Neural cell (in vitro differentiated cells): ENCODE data around the gene LSMEM2. TPM values are rescaled to one million over a fixed set of nuclear protein-coding genes. Genes with fewer than 3 reads are reported as not detected.
A peak's percentile ranks its signal among the peaks of the same experiment; 100 is the strongest.

Source experiments
- H2AFZ ChIP-seq: fragments of 200-600, 300-800 bp; sonication (generic), shearing (Covaris generic); 2 replicates; pipeline ENCODE4 v1.6.0; 2014; ENCODE audit warnings: low read depth, mild to moderate bottlenecking, antibody characterized with exemption, low read length, moderate library complexity
- H3F3A ChIP-seq: fragments of 200-600 bp; shearing (Covaris generic); 2 replicates; pipeline ENCODE4 v1.6.1; 2016; ENCODE audit warnings: mild to moderate bottlenecking, moderate library complexity, mixed read lengths, antibody characterized with exemption, low read length; ENCODE audit not compliant: insufficient read depth, poor library complexity, severe bottlenecking
- H3K27ac ChIP-seq: fragments of 200-600, 300-800 bp; sonication (generic), shearing (Covaris generic); 2 replicates; pipeline ENCODE4 v1.5.1; 2014; ENCODE audit warnings: mild to moderate bottlenecking, low read length, moderate library complexity
- H3K27me3 ChIP-seq: fragments of 300-800, 200-600 bp; sonication (generic), shearing (Covaris generic); 2 replicates; pipeline ENCODE4 v1.6.0; 2014; ENCODE audit warnings: mild to moderate bottlenecking, low read depth, low read length, moderate library complexity; ENCODE audit not compliant: insufficient read depth
- H3K36me3 ChIP-seq: fragments of 300-800, 200-600 bp; sonication (generic), shearing (Covaris generic); 2 replicates; pipeline ENCODE4 v1.5.1; 2014; ENCODE audit warnings: mild to moderate bottlenecking, antibody characterized with exemption, low read length, moderate library complexity; ENCODE audit not compliant: insufficient read depth
- H3K4me2 ChIP-seq: fragments of 300-800, 200-600 bp; sonication (generic), shearing (Covaris generic); 2 replicates; pipeline ENCODE4 v1.6.0; 2014; ENCODE audit warnings: mild to moderate bottlenecking, low read length
- H3K4me3 ChIP-seq: fragments of 300-800, 200-600 bp; sonication (generic), shearing (Covaris generic); 2 replicates; pipeline ENCODE4 v1.5.1; 2014; ENCODE audit warnings: mild to moderate bottlenecking, low read length, moderate library complexity
- H3K79me2 ChIP-seq: fragments of 200-600 bp; shearing (Covaris generic); replicated peaks from 2 replicates; pipeline ENCODE4 v1.6.0; 2014; ENCODE audit warnings: mild to moderate bottlenecking, low read length, moderate library complexity; ENCODE audit not compliant: insufficient read depth
- H3K9ac ChIP-seq: fragments of 300-800, 200-600 bp; sonication (generic), shearing (Covaris generic); 2 replicates; pipeline ENCODE4 v1.6.1; 2016; ENCODE audit warnings: mild to moderate bottlenecking, low read length, mixed read lengths
- H3K9me2 ChIP-seq: fragments of 200-600 bp; shearing (Covaris generic); 2 replicates; pipeline ENCODE4 v1.6.1; 2016; ENCODE audit warnings: mild to moderate bottlenecking, low read length, mixed read lengths; ENCODE audit not compliant: insufficient read depth
- H3K9me3 ChIP-seq: fragments of 200-600, 300-800 bp; sonication (generic), shearing (Covaris generic); 2 replicates; pipeline ENCODE4 v1.6.1; 2016; ENCODE audit warnings: mild to moderate bottlenecking, mixed run types, low read length, moderate library complexity, mixed read lengths
- H4K20me1 ChIP-seq: fragments of 200-600 bp; shearing (Covaris generic); 2 replicates; pipeline ENCODE4 v1.6.1; 2016; ENCODE audit warnings: mild to moderate bottlenecking, mixed run types; ENCODE audit not compliant: insufficient read depth
- EP300 ChIP-seq: fragments of 450-650 bp; conservative IDR thresholded peaks from 2 replicates; pipeline ENCODE4 v1.6.1; 2014; ENCODE audit warnings: antibody characterized with exemption, mild to moderate bottlenecking, moderate library complexity; ENCODE audit not compliant: poor library complexity, severe bottlenecking
- EZH2 ChIP-seq: fragments of 200-600, 300-800 bp; shearing (Covaris generic), sonication (generic); IDR thresholded peaks from 2 replicates; pipeline ENCODE4 v1.6.1; 2014; ENCODE audit warnings: antibody characterized with exemption, low read length, borderline replicate concordance, mild to moderate bottlenecking; ENCODE audit not compliant: insufficient read depth, poor library complexity, severe bottlenecking
- MXI1 ChIP-seq: fragments of 450-650 bp; conservative IDR thresholded peaks from 2 replicates; pipeline ENCODE4 v1.6.1; 2014; ENCODE audit warnings: antibody characterized with exemption, mild to moderate bottlenecking; ENCODE audit not compliant: poor library complexity, severe bottlenecking
- POLR2AphosphoS5 ChIP-seq: IDR thresholded peaks from 2 replicates; pipeline ENCODE4 v1.6.1; 2012
- RAD21 ChIP-seq: fragments of 450-650 bp; conservative IDR thresholded peaks from 2 replicates; pipeline ENCODE4 v1.6.1; 2014; ENCODE audit warnings: antibody characterized with exemption, mild to moderate bottlenecking, moderate library complexity
- SMC3 ChIP-seq: fragments of 450-650 bp; conservative IDR thresholded peaks from 2 replicates; pipeline ENCODE4 v1.6.1; 2014; ENCODE audit warnings: antibody characterized with exemption, mild to moderate bottlenecking, moderate library complexity; ENCODE audit not compliant: poor library complexity
- TAF1 ChIP-seq: IDR thresholded peaks from 2 replicates; pipeline ENCODE4 v1.6.1; 2012; ENCODE audit warnings: low read depth
- polyA plus RNA-seq: library from polyadenylated mRNA; depleted of rRNA; stranded (reverse); fragments of >200 nt; gene quantifications from 2 replicates; pipeline ENCODE4 v1.2.3, GENCODE V29; 2014
- TF ChIP-seq, protein P1 (sequence below): fragments of 450-650 bp; IDR thresholded peaks from 2 replicates; pipeline ENCODE4 v1.5.1; 2014; ENCODE audit warnings: antibody characterized with exemption, mild to moderate bottlenecking, moderate library complexity; ENCODE audit not compliant: poor library complexity, severe bottlenecking
- TF ChIP-seq, protein P2 (sequence below): IDR thresholded peaks from 2 replicates; pipeline ENCODE4 v1.6.1; 2012; ENCODE audit warnings: borderline replicate concordance

The LSMEM2 gene
- polyA plus RNA-seq, 1 donor from 2014 or later = not detected

DNA sequence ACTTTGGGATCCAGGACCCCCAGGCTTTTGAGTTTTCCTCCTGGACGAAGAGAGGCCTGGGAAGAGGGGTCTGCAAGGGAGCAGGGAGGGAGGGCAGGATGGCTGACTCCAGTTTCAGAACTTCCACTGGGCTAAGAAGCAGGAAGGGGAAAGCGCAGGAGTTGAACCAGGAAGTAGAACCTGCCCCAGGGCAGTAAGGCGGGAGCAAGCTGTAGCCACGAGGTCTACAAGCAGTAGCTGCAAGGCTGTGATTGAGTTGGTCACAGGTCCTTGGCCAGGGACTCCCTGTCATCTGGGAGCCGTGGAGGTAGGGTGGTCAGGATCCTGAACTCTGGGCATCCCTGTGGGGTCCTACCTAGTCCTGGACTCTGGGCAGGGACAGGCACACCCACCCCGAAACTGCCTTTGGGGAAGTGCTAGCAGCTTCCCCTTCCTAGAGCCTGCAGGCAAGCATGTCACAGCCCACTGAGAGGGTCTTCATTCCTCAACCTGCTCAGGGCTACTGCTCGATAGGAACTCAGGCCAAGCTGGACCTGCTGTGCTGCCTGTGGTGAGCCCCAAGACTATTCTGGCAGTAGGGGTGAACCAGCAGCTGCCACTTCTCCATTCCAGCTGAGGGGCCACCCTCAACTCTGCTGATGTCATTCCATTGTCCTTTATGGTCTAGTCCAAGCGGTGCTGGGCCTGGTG, 48.6 kb upstream of the LSMEM2 start:
- no peaks in the 10 kb centered on the region for H3K9me2 ChIP-seq
- H3K36me3 ChIP-seq = no peaks in the 10 kb centered on the region
- H3K4me3 ChIP-seq = no peak overlapping the region
- no peaks in the 10 kb centered on the region for H3K79me2 ChIP-seq
- no peaks in the 10 kb centered on the region for H4K20me1 ChIP-seq
- H3K9ac ChIP-seq = no peak overlapping the region
- no peak overlapping the region for H3K4me2 ChIP-seq
- no peak for TF ChIP-seq SMC3
- no peak for TF ChIP-seq TAF1
- TF ChIP-seq, protein P1, sequence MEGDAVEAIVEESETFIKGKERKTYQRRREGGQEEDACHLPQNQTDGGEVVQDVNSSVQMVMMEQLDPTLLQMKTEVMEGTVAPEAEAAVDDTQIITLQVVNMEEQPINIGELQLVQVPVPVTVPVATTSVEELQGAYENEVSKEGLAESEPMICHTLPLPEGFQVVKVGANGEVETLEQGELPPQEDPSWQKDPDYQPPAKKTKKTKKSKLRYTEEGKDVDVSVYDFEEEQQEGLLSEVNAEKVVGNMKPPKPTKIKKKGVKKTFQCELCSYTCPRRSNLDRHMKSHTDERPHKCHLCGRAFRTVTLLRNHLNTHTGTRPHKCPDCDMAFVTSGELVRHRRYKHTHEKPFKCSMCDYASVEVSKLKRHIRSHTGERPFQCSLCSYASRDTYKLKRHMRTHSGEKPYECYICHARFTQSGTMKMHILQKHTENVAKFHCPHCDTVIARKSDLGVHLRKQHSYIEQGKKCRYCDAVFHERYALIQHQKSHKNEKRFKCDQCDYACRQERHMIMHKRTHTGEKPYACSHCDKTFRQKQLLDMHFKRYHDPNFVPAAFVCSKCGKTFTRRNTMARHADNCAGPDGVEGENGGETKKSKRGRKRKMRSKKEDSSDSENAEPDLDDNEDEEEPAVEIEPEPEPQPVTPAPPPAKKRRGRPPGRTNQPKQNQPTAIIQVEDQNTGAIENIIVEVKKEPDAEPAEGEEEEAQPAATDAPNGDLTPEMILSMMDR = no peak
- no peak for TF ChIP-seq MXI1
- TF ChIP-seq RAD21 = no peak
- TF ChIP-seq EP300 = no peak
- TF ChIP-seq, protein P2, sequence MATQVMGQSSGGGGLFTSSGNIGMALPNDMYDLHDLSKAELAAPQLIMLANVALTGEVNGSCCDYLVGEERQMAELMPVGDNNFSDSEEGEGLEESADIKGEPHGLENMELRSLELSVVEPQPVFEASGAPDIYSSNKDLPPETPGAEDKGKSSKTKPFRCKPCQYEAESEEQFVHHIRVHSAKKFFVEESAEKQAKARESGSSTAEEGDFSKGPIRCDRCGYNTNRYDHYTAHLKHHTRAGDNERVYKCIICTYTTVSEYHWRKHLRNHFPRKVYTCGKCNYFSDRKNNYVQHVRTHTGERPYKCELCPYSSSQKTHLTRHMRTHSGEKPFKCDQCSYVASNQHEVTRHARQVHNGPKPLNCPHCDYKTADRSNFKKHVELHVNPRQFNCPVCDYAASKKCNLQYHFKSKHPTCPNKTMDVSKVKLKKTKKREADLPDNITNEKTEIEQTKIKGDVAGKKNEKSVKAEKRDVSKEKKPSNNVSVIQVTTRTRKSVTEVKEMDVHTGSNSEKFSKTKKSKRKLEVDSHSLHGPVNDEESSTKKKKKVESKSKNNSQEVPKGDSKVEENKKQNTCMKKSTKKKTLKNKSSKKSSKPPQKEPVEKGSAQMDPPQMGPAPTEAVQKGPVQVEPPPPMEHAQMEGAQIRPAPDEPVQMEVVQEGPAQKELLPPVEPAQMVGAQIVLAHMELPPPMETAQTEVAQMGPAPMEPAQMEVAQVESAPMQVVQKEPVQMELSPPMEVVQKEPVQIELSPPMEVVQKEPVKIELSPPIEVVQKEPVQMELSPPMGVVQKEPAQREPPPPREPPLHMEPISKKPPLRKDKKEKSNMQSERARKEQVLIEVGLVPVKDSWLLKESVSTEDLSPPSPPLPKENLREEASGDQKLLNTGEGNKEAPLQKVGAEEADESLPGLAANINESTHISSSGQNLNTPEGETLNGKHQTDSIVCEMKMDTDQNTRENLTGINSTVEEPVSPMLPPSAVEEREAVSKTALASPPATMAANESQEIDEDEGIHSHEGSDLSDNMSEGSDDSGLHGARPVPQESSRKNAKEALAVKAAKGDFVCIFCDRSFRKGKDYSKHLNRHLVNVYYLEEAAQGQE = no peak
- TF ChIP-seq EZH2 = no peak
- TF ChIP-seq POLR2AphosphoS5 = no peak
- H3F3A ChIP-seq = no peaks in the 10 kb centered on the region
- no peak overlapping the region for H2AFZ ChIP-seq
- H3K27ac ChIP-seq = no peak overlapping the region
- H3K9me3 ChIP-seq = no peaks in the 10 kb centered on the region
- H3K27me3 ChIP-seq = no peaks in the 10 kb centered on the region

DNA sequence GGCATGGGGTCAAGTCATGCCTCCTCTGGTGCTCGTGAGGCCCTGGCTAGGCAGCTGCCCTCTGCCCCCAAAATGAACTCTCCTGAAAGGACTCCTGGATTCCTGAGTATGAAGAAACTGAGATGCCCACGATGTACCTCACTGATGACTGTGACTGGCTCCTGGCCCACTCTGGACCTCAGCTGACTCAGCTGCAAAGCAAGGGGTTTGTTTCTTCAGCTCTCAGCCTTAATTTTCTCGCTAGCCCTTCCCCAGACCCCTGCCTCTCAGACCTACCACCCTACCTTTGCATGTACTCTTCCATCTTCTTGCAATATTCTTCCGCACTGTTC, 48.1 kb upstream of the LSMEM2 start:
- Histone ChIP-seq H3K4me3 (no peak overlapping the region), H2AFZ (no peak overlapping the region), H3K27me3 (no peaks in the 10 kb centered on the region), H3K36me3 (no peaks in the 10 kb centered on the region), H3F3A (no peaks in the 10 kb centered on the region), H3K9me2 (no peaks in the 10 kb centered on the region), H3K27ac (peak overlapping the region; percentile 2), H3K9me3 (no peaks in the 10 kb centered on the region), H4K20me1 (no peaks in the 10 kb centered on the region), H3K4me2 (no peak overlapping the region), H3K79me2 (no peaks in the 10 kb centered on the region), H3K9ac (no peak overlapping the region)
- TF ChIP-seq RAD21 = no peak
- no peak for TF ChIP-seq POLR2AphosphoS5
- TF ChIP-seq TAF1 = no peak
- TF ChIP-seq EZH2 = no peak
- TF ChIP-seq MXI1 = no peak
- TF ChIP-seq, protein P1 = no peak
- TF ChIP-seq, protein P2 = no peak
